Glomerular endothelial cell (primary cell): Measurements from ENCODE around the gene PADI4. TPM values are rescaled to one million over a fixed set of nuclear protein-coding genes. Genes with fewer than 3 reads are reported as not detected.

ENCODE experiments used
- total RNA-seq: library from RNA; depleted of rRNA; stranded (reverse); fragments of >200 nt; gene quantifications from 2 replicates; pipeline ENCODE4 v1.2.3, GENCODE V29; 2015

The PADI4 gene
- total RNA-seq, 1 donor from 2014 or later = not detected

Other genes with a start within 250 kb of the PADI4 start
- gene PADI2, start 188.7 kb upstream of the PADI4 start, total RNA-seq = 0.18 and 1.3 TPM in 2 replicates
- gene PADI1, start 103.1 kb upstream of the PADI4 start, total RNA-seq = 0.18 and 0.58 TPM in 2 replicates
- gene PADI3, start 59.1 kb upstream of the PADI4 start, total RNA-seq = not detected in 2 replicates
- not detected in 2 replicates for gene PADI6, start 64.0 kb downstream of the PADI4 start, total RNA-seq
- gene RCC2, start 131.5 kb downstream of the PADI4 start, total RNA-seq = 60.1 and 113 TPM in 2 replicates
- 16.6 and 20.4 TPM in 2 replicates for gene ARHGEF10L, start 231.5 kb downstream of the PADI4 start, total RNA-seq